GM18499 (cell line): Measurements from ENCODE around the gene ARSB.

ENCODE experiments used
- ATAC-seq: cut with Tn5 transposase; IDR thresholded peaks from one replicate; pipeline ENCODE4 v1.9.1; 2021; ENCODE audit warnings: moderate number of reproducible peaks; ENCODE audit not compliant: insufficient read depth, unreplicated experiment

The ARSB gene

DNA sequence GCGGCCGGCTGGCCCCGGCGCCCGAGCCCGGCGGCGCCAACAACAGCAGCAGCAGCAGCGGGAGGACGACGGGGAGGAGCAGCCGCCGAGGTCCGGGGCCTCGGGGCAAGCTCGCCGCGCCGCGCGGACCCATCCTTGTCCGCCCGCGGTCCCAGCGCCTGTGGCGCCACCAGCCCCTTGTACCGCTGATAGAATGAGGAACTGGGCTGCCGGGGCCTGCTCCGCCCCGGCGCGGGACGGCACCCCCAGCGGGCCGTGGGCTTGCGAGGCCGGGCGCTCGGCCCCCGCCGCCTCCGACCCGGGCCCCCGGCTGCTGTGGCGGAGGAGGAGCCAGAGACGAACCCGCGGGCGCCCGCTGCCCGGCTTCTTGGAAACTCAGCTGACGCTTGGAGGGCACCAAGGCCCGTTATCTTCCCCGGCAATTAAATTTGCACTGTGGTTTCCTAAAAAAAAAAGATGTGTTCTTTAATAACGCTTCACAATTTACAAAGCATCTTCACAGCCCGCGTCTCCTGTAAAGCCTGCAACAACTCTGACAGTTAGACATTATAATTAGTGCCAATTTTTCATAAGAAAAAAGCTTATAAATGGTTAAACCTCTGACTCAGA lies at the start of gene ARSB:
Gene ARSB, minus strand, starts transcription at position 195 of the 609 bp plus-strand sequence. Its CDS starts 62 bp downstream, at position 133.
- no peak for ATAC-seq

DNA sequence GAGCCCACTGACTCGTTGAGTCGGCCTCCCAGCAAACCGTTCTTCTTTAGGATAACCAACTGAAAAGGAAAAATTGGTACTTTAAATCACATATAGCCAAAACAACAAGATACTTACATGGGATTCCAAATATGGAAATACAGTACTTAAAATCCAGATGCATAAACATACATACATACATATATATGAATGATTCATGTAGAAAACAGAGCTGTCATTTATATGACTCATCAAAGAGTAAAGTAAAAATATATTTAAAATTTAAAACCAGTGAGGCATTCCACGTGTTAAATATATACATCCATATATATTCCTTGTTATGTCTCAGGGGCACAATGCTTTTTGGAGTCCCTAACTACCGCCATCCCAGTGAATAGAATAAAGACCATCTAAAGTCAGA lies 47.7 kb upstream of the ARSB start:
- ATAC-seq = no peak

- no peak for ATAC-seq
Measured at GRCh38 chr5:79032031-79032695, 47.1 kb upstream of the ARSB start.

- no peak for ATAC-seq
Measured at GRCh38 chr5:79031485-79031867, 46.4 kb upstream of the ARSB start.

DNA sequence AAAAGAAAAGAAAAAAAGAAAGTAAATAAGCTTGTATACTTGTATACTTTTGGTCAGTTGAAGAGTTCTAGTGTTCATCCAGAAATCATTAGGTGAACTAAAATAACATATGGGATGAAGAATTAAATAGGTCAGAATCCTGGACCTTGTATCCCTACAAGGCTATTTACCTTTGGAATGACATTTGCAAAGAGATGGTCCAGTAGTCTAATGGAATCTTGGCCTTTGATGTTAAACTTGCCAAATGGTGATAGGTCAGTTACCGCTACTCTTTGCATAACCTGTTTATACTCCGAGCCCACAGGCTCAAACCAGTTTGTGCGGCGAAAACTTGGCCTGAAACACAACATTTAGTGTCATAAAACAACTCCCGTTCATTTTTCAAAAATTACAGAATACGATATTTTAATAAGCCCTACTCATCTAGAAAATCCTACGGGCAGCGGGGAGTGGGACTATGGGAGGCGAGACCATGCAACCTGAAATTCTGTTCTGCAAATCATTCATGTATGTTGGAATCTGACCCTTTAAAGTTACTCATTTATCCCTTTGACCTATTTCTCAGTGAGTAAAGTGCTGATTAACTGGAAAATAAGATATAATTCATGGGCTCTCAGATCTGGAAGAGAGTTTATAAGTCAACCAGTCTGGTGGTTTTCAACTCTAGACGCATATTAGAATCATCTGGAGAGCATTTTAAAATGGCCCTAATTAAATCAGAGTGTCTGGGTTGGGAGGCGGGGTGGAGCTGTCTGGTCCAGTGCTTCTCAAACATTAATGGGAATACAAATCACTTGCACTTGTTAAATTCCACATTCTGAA lies 45.8 kb upstream of the ARSB start:
- no peak for ATAC-seq

DNA sequence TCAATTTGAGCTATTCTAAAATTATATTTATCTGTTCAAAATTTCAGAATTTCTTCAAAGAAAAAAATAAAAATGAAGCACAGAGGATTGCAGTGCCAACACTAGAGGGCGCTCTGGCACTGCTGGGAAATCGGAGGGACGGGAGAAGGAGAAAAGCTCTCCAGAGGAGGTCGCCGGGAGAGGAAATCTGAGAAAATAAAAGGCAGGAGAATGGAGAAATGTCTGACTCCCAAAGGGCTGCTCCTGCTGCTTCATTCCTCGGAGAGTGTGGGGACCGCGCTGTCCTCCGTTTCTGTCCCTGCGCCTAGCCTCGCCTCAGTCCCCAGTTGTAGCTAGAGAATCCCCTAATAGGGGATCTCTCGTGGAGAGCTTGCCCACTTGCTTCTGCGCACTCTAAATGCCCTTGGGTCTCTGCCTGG lies 40.0 kb upstream of the ARSB start:
- no peak for ATAC-seq

DNA sequence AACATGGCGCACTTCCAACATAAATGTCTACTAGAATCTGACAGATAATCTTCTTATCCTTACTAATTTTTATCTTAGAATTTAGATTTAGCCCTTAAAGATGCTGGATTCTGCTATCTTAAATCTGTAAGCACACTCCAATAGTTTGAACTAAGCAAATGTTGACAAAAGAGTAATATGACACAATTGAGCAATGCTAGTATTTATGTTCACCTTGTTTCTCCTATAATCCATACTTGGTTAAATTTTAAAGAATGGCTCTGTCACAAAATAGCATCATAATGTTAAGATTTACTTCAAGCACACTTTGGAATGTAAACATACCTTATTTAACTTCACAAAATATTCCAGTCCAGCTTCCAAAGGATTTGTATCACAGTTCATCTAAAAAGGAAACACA lies 38.8 kb upstream of the ARSB start:
- no peak for ATAC-seq

DNA sequence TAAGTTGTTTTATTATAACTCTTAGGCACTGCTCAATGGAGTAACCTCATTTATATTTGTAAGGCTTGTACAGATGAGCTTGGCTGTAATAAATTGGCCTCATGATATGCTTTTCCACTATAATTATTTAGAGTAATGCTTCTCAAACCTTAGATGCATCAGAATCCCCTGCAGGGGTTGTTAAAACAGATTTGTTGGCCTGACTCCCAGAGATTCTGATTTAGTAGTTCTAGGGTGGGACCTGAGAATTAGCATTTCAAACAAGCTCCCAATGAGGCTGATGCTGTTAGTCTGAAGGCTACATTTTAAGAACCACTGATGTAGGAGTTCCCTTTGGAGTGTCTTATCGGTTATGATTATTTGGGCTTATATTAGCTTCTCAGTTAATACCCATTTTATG lies 38.2 kb upstream of the ARSB start:
- ATAC-seq = no peak

- no peak for ATAC-seq
Measured at GRCh38 chr5:79022771-79023170, 37.7 kb upstream of the ARSB start.

DNA sequence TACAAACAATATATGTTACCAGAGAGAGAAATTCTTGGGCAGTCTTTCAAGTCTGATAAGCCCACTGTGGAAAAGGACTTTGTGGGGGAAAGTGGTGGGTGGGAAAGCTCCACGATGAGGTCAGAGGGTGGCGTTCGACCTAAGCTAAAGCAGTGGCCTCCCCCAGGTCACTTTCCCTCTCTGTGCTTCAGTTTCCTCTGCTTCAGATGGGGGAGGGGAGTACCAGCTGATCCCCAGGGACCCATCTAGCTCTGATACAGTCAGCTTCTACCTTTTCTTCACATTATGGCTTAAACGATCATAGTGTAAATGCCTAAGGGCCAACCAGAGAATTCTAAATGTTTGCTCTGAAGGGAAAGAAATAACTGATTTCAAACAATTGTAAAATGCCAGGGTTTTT lies 36.6 kb upstream of the ARSB start:
- no peak for ATAC-seq

DNA sequence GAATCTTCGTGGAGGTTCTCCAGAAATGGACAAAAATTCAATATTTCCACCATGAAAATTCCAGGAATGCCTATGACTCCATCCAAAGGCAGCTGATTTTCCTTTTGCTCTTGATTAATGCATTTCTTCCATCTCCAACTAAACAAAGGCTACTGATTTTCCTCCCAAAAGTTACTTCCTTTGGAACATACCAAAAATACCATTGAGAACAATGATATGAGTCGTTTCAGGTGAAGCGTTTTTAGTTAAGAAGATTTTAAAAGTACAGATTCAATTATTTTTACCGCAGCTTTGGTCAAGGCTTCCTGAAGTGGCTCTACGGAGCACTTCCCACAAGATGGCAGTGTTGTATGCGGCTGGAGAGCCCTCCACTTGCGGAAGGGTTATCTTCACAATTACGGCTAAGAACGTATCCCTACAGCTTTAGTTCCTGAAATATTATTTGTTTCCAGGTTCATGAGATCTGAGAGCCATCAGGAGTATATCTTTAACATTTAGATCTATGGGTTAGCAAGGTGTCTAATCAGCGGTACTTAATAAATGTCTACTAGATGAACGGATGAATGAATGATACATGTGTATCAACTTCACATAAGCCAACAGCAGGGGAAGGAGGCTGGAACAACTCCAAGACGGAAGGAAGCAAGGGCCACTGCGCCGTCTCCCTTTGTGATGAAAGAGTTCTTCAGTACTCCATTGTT lies 35.9 kb upstream of the ARSB start:
- no peak for ATAC-seq

DNA sequence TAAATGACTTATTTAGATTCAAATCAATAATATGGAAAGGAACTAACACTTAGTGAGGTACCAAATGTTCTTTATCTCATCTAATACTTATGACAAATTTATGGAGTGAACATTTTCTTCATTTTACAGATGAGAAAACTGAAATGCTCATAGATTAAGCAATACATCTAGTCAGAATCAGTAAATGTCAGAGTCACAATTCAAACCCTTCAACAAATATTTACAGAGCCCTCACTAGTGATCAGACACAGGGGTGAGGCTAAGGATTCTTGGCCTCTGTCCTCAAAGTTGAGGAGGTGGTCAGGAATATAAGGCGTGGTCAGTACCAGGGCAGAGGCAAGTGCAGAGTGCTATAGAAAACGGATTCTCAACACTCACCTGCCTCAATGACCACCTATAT lies 29.5 kb upstream of the ARSB start:
- no peak for ATAC-seq

DNA sequence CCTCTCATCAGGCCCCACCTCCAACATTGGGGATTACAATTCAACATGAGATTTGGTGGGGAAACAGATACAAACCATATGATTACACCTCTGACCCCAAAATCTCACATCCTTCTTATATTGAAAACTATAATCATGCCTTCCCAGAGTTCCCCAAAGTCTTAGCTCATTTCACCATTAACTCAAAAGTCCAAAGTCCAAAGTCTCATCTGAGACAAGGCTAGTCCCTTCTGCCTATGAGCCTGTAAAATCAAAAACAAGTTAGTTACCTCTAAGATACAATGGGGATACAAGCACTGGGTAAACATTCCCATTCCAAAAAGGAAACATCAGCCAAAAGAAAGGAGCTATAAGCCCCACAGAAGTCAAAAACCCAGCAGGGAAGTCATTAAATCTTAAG lies 26.8 kb upstream of the ARSB start:
- no peak for ATAC-seq

GRCh38 chr5:79011219-79011836 lies 26.2 kb upstream of the ARSB start:
- ATAC-seq = no peak

DNA sequence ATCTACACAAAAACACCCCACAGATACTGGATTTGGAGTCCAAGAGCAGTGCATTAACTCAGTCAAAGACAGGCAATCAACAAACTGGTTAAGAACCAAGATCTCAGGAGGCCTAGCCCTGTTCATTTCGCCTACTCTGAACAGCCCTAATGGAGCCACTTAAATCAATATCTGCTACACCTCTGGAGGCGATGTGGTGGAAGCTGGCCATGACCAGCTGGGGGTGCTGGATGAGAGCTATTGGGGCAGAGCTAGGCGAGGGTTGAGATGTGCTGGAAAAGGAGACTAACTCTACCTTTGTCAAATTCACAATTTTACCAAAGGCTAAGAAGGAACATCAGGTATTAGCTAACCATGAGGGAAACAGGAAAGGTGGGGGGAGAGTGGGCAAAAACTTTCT lies 23.3 kb upstream of the ARSB start:
- no peak for ATAC-seq

- ATAC-seq = no peak
Measured at GRCh38 chr5:79007872-79008271, 22.8 kb upstream of the ARSB start.

- ATAC-seq = no peak
Measured at GRCh38 chr5:79005936-79006631, 21.0 kb upstream of the ARSB start.

- no peak for ATAC-seq
Measured at GRCh38 chr5:79005151-79005550, 20.0 kb upstream of the ARSB start.

DNA sequence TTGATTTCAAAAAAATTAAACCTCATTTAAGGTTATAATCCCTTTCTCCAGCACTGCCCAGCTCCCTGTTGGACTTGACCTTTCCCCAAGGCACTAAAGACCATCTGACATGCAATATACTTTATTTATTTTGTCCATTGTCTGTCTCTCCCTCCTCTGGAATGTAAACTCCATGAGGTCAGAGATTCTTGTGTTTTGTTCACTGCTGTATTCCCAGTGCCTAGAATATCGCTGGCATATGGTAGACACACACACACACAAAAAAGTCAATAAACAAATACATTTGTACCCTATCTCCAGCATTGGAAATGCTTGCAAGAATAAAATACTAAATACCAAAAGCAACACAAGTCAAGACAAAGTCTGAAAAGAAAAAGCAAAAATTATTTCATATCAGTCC lies 17.3 kb upstream of the ARSB start:
- ATAC-seq = no peak

- ATAC-seq = no peak
Measured at GRCh38 chr5:79001471-79001870, 16.4 kb upstream of the ARSB start.
